ENCODE results near the gene RUNX1. TPM values are rescaled to one million over a fixed set of nuclear protein-coding genes. Genes with fewer than 3 reads are reported as not detected.
A peak's percentile ranks its signal among the peaks of the same experiment; 100 is the strongest.

RUNX1 gene
- total and polyA plus RNA-seq, 2 of the 13 experiments (the other 11 are each of a cell fraction or from before 2014, with no cell fraction given): 5.4 to 6.4 TPM

DNA sequence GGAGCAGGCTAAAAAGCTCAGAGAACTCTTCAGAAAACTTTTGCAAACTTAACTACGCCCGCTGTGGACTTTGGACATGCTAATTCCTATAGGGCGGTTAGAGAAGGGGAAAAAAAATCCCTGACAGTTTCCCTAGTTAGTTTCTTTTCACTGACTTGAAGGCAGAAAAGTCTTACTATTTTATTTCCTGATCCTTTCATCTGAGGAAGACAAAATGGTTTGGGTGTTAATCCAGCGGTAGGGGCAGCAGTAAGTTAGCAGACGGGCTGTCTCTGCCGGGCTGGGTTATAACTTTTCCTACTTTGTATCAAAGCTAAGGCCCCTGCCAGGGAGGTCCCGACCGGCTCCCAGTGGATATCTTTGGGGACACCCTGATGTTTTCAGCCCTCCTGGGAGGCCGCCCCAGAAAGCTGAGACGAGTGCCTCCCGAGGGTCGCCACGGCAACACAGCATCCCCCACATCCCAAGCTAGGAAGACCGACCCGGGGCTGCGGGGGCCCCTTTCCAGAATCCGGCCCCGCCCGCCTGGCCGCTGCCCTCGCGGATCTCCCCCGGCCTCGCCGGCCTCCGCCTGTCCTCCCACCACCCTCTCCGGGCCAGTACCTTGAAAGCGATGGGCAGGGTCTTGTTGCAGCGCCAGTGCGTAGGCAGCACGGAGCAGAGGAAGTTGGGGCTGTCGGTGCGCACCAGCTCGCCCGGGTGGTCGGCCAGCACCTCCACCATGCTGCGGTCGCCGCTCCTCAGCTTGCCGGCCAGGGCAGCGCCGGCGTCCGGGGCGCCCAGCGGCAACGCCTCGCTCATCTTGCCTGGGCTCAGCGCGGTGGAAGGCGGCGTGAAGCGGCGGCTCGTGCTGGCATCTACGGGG lies 162.6 kb downstream of the RUNX1 start (continued):
- TF ChIP-seq, protein P1, sequence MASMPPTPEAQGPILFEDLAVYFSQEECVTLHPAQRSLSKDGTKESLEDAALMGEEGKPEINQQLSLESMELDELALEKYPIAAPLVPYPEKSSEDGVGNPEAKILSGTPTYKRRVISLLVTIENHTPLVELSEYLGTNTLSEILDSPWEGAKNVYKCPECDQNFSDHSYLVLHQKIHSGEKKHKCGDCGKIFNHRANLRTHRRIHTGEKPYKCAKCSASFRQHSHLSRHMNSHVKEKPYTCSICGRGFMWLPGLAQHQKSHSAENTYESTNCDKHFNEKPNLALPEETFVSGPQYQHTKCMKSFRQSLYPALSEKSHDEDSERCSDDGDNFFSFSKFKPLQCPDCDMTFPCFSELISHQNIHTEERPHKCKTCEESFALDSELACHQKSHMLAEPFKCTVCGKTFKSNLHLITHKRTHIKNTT (CRISPR knock-in tag; IDR thresholded peaks at IDR 0.05): no peak
- no peak for TF ChIP-seq FIP1L1 (IDR thresholded peaks at IDR 0.05; ENCODE audit: borderline replicate concordance, insufficient read depth, low read depth, low read length)
- TF ChIP-seq ZNF432 (CRISPR knock-in tag; IDR thresholded peaks at IDR 0.05; ENCODE audit: borderline replicate concordance): no peak
- TF ChIP-seq, protein P2, sequence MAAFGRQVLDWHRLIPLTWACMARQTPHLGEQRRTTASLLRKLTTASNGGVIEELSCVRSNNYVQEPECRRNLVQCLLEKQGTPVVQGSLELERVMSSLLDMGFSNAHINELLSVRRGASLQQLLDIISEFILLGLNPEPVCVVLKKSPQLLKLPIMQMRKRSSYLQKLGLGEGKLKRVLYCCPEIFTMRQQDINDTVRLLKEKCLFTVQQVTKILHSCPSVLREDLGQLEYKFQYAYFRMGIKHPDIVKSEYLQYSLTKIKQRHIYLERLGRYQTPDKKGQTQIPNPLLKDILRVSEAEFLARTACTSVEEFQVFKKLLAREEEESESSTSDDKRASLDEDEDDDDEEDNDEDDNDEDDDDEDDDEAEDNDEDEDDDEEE (CRISPR knock-in tag; IDR thresholded peaks at IDR 0.05): no peak
- TF ChIP-seq SMARCC2 (IDR thresholded peaks at IDR 0.05): no peak
- TF ChIP-seq, protein P3, sequence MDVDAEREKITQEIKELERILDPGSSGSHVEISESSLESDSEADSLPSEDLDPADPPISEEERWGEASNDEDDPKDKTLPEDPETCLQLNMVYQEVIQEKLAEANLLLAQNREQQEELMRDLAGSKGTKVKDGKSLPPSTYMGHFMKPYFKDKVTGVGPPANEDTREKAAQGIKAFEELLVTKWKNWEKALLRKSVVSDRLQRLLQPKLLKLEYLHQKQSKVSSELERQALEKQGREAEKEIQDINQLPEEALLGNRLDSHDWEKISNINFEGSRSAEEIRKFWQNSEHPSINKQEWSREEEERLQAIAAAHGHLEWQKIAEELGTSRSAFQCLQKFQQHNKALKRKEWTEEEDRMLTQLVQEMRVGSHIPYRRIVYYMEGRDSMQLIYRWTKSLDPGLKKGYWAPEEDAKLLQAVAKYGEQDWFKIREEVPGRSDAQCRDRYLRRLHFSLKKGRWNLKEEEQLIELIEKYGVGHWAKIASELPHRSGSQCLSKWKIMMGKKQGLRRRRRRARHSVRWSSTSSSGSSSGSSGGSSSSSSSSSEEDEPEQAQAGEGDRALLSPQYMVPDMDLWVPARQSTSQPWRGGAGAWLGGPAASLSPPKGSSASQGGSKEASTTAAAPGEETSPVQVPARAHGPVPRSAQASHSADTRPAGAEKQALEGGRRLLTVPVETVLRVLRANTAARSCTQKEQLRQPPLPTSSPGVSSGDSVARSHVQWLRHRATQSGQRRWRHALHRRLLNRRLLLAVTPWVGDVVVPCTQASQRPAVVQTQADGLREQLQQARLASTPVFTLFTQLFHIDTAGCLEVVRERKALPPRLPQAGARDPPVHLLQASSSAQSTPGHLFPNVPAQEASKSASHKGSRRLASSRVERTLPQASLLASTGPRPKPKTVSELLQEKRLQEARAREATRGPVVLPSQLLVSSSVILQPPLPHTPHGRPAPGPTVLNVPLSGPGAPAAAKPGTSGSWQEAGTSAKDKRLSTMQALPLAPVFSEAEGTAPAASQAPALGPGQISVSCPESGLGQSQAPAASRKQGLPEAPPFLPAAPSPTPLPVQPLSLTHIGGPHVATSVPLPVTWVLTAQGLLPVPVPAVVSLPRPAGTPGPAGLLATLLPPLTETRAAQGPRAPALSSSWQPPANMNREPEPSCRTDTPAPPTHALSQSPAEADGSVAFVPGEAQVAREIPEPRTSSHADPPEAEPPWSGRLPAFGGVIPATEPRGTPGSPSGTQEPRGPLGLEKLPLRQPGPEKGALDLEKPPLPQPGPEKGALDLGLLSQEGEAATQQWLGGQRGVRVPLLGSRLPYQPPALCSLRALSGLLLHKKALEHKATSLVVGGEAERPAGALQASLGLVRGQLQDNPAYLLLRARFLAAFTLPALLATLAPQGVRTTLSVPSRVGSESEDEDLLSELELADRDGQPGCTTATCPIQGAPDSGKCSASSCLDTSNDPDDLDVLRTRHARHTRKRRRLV (CRISPR knock-in tag; IDR thresholded peaks at IDR 0.05): no peak
- TF ChIP-seq HNRNPL (IDR thresholded peaks at IDR 0.05; ENCODE audit: low read depth, low read length): no peak
- TF ChIP-seq MTA3 (CRISPR knock-in tag; IDR thresholded peaks at IDR 0.05): no peak
- TF ChIP-seq MIXL1 (CRISPR knock-in tag; IDR thresholded peaks at IDR 0.05): no peak
- 0 out of 2 replicates have a peak, but pooled peaks have one; percentile 40 for TF ChIP-seq ZNF879 (CRISPR knock-in tag; IDR thresholded peaks at IDR 0.05)
- no peak for TF ChIP-seq MAFK (conservative IDR thresholded peaks at IDR 0.05 in 1 of 2, IDR thresholded peaks at IDR 0.05 in 1 of 2; ENCODE audit: low read length in 2 of 2)
- TF ChIP-seq, protein P4, sequence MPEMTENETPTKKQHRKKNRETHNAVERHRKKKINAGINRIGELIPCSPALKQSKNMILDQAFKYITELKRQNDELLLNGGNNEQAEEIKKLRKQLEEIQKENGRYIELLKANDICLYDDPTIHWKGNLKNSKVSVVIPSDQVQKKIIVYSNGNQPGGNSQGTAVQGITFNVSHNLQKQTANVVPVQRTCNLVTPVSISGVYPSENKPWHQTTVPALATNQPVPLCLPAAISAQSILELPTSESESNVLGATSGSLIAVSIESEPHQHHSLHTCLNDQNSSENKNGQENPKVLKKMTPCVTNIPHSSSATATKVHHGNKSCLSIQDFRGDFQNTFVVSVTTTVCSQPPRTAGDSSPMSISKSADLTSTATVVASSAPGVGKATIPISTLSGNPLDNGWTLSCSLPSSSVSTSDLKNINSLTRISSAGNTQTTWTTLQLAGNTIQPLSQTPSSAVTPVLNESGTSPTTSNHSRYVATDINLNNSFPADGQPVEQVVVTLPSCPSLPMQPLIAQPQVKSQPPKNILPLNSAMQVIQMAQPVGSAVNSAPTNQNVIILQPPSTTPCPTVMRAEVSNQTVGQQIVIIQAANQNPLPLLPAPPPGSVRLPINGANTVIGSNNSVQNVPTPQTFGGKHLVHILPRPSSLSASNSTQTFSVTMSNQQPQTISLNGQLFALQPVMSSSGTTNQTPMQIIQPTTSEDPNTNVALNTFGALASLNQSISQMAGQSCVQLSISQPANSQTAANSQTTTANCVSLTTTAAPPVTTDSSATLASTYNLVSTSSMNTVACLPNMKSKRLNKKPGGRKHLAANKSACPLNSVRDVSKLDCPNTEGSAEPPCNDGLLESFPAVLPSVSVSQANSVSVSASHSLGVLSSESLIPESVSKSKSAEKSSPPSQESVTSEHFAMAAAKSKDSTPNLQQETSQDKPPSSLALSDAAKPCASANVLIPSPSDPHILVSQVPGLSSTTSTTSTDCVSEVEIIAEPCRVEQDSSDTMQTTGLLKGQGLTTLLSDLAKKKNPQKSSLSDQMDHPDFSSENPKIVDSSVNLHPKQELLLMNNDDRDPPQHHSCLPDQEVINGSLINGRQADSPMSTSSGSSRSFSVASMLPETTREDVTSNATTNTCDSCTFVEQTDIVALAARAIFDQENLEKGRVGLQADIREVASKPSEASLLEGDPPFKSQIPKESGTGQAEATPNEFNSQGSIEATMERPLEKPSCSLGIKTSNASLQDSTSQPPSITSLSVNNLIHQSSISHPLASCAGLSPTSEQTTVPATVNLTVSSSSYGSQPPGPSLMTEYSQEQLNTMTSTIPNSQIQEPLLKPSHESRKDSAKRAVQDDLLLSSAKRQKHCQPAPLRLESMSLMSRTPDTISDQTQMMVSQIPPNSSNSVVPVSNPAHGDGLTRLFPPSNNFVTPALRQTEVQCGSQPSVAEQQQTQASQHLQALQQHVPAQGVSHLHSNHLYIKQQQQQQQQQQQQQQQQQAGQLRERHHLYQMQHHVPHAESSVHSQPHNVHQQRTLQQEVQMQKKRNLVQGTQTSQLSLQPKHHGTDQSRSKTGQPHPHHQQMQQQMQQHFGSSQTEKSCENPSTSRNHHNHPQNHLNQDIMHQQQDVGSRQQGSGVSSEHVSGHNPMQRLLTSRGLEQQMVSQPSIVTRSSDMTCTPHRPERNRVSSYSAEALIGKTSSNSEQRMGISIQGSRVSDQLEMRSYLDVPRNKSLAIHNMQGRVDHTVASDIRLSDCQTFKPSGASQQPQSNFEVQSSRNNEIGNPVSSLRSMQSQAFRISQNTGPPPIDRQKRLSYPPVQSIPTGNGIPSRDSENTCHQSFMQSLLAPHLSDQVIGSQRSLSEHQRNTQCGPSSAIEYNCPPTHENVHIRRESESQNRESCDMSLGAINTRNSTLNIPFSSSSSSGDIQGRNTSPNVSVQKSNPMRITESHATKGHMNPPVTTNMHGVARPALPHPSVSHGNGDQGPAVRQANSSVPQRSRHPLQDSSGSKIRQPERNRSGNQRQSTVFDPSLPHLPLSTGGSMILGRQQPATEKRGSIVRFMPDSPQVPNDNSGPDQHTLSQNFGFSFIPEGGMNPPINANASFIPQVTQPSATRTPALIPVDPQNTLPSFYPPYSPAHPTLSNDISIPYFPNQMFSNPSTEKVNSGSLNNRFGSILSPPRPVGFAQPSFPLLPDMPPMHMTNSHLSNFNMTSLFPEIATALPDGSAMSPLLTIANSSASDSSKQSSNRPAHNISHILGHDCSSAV (CRISPR knock-in tag; IDR thresholded peaks at IDR 0.05; ENCODE audit: borderline replicate concordance): no peak

Data from HepG2 (cell line).